ENCODE data around the gene POMGNT1. TPM values are rescaled to one million over a fixed set of nuclear protein-coding genes. Genes with fewer than 3 reads are reported as not detected.
"Not testable (repeated sequence)": the region's sequence is repeated elsewhere in the genome, so short reads cannot be mapped to it uniquely, and the experiment has no call there.

The POMGNT1 gene
- 46.2 and 48.9 TPM in 2 replicates for total RNA-seq

- no peak for DNase-seq (ENCODE audit: low read depth, low spot score)
These were observed at the start of gene POMGNT1 for GRCh38 chr1:46197964-46198811. POMGNT1 (minus strand) TSS chr1:46198434; CDS start chr1:46197821, 613 bp downstream.

- peak; percentile 96 for DNase-seq (ENCODE audit: low read depth, low spot score)
These were observed 49.3 kb upstream of the POMGNT1 start, which contains the start of gene RAD54L for GRCh38 chr1:46247436-46248121. RAD54L (plus strand) TSS chr1:46247763; CDS start chr1:46248406, 643 bp downstream.

- no peak for DNase-seq (ENCODE audit: low read depth, low spot score)
These were observed 48.6 kb upstream of the POMGNT1 start for GRCh38 chr1:46246548-46247435.

GRCh38 chr1:46246136-46246535 lies 47.9 kb upstream of the POMGNT1 start:
- DNase-seq (ENCODE audit: low read depth, low spot score) = not testable (repeated sequence)

GRCh38 chr1:46244656-46245371 lies 46.6 kb upstream of the POMGNT1 start:
- DNase-seq (ENCODE audit: low read depth, low spot score) = no peak

GRCh38 chr1:46243831-46244230 lies 45.6 kb upstream of the POMGNT1 start:
- DNase-seq (ENCODE audit: low read depth, low spot score) = not testable (repeated sequence)

- no peak for DNase-seq (ENCODE audit: low read depth, low spot score)
These were observed 44.7 kb upstream of the POMGNT1 start for GRCh38 chr1:46242918-46243317.

GRCh38 chr1:46241733-46242132 lies 43.5 kb upstream of the POMGNT1 start:
- not testable (repeated sequence) for DNase-seq (ENCODE audit: low read depth, low spot score)

GRCh38 chr1:46238865-46239264 lies 40.6 kb upstream of the POMGNT1 start:
- not testable (repeated sequence) for DNase-seq (ENCODE audit: low read depth, low spot score)

- DNase-seq (ENCODE audit: low read depth, low spot score) = no peak
These were observed 38.6 kb upstream of the POMGNT1 start for GRCh38 chr1:46236882-46237281.

- not testable (repeated sequence) for DNase-seq (ENCODE audit: low read depth, low spot score)
These were observed 33.0 kb upstream of the POMGNT1 start for GRCh38 chr1:46231231-46231630.

GRCh38 chr1:46224966-46225365 lies 26.7 kb upstream of the POMGNT1 start:
- no peak for DNase-seq (ENCODE audit: low read depth, low spot score)

- DNase-seq (ENCODE audit: low read depth, low spot score) = peak; percentile 75
These were observed 25.3 kb upstream of the POMGNT1 start for GRCh38 chr1:46223472-46223943.

GRCh38 chr1:46223055-46223454 lies 24.8 kb upstream of the POMGNT1 start:
- DNase-seq (ENCODE audit: low read depth, low spot score) = not testable (repeated sequence)

- no peak for DNase-seq (ENCODE audit: low read depth, low spot score)
These were observed 23.5 kb upstream of the POMGNT1 start for GRCh38 chr1:46221749-46222148.

GRCh38 chr1:46220808-46221207 lies 22.6 kb upstream of the POMGNT1 start:
- no peak for DNase-seq (ENCODE audit: low read depth, low spot score)

GRCh38 chr1:46219551-46220520 lies 21.6 kb upstream of the POMGNT1 start:
- DNase-seq (ENCODE audit: low read depth, low spot score) = no peak

- no peak for DNase-seq (ENCODE audit: low read depth, low spot score)
These were observed 20.2 kb upstream of the POMGNT1 start for GRCh38 chr1:46218443-46218842.

GRCh38 chr1:46215504-46215903 lies 17.3 kb upstream of the POMGNT1 start:
- no peak for DNase-seq (ENCODE audit: low read depth, low spot score)
